ENCODE data around the gene CELSR1.

- TF ChIP-seq CTCF (IDR thresholded peaks at IDR 0.05) (no peak), POLR2A (IDR thresholded peaks at IDR 0.05) (no peak), EP300 (IDR thresholded peaks at IDR 0.05) (no peak)
These were observed 105.0 kb downstream of the CELSR1 start for GRCh38 chr22:46432164-46433068.

All from ovary (tissue), 3 donors.